IPS DF 19.7 (cell line): Measurements from ENCODE around the gene LRRC8C.

Source experiments
- DNase-seq: peaks from one replicate; pipeline ENCODE4 v3.0.0-alpha.2; 2013; ENCODE audit warnings: low read depth, low spot score

The LRRC8C gene

DNA sequence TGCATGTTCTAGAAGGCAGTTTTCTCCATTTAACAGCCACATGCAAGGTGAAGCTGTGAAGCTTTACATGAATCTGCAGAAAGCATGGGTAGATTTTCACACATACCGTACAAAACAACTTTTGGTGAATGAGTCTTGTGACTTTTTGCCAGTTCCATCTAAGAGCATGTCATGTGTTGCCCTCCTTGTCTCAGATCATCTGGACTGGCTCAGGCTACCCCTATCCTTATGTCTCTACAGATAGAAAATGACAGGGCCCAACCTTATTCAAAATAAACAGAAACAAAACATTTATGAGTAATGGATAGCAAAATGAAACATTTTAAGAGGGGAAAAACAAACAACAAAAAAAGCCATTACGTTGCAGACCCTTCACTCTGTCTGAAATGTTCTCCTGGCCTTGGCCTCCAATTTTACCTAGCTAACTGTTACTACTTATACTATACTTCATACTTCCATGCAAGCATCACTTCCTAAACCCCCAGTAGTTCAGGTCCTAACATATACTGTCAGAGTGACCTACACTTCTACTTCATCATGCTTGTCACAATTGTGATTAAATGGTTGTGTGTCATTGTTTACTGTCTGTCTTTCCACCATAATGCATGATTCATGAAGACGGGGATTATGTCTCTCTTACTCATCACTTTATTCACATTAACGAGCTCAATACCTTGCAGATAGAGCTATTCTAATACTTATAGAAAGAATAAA lies 39.0 kb downstream of the LRRC8C start:
- DNase-seq, result no peak

DNA sequence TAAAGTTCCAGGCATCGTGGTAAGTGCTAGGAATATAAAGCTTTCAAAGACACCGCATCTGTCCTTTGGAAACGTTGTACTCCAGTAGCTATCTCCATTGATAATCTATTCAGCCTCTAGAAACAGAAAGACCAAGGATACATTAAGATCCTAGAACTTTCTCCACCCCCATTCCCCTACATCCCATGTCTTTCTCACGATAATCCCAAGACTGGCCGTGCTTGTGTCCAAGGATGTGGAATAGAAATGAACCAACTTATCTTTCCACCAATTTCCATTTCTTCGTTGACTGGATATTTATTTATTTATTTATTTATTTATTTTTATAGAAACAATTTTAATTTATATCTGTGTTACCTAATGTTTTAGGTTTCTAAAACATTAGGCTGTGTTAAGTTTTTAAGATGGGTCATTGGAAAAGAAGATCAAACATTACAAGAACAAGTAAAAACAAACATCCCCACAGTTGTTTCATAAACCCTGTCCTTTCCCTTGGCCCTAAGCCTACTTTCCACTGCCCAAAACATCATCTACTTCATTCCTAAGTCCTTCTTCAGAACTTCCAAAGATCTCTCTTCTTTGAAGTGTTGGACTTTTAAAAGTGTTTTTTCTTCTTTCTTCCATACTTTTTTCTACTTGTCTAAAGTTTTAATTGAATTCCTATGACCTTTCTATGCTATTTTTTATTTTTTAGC lies 39.7 kb downstream of the LRRC8C start:
- DNase-seq, result no peak

DNA sequence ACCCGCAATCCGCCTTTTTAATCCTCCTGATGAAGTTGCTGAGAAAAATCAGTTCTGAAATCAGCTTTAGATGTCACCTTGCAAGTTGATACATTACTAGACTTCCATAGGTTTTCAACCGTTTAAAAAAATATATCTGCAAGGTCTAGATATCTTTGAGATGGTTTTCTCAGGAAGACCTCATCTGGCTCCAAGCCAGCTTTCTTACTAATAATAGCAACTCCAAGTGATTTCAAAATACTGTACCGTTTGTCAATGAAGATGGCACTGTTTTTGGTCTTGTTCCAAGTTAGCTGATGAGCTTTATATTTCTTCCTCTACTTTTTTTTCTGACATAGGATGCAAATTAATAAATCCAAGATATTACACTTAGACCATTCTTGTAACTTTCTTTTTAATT lies 40.3 kb downstream of the LRRC8C start:
- no peak for DNase-seq

DNA sequence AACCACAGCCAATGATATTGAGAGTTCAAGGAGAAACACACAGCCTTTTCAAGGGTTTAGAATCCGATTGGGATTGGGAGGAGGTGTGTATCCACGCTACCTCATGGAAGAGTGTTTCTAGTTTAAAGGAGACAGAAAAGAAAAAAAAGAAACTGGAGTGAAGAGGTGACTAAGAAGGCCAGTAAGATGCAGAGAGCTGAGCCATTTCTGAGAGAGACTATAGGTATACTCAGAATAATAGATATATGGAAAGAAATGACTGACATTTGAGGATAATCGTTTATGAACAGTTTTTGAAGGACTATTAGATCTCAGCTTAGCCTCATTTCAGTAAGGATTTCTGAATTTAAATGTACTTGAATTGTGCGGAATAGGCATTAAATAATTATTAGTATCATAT lies 42.8 kb downstream of the LRRC8C start:
- no peak for DNase-seq

DNA sequence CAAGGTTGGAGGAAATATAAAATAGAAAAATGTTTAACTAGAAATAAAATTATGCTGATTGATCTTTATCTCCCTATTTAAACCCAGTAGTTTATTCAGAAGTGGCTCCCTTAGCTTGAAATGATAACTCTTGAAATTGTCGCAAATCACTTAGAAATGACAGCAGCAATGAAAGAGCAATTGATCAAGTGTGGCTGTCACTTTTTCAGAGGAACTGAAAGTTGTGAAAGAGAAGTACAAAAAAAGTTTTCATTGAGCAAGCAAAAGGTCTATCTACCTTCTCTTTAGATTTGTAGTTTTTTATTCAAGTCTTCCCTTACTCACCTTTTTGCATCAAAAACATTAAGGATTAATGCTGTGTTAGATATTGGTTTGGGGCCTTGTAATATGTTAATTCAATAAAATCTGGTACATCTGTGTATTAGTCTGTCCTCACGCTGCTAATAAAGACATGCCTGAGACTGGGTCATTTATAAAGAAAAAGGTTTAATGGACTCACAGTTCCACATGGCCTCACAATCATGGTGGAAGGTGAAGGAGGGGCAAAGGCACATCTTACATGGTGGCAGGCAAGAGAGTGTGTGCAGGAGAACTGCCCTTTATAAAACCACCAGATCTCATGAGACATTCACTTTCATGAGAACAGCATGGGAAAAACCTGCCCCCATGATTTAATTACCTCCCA lies 48.3 kb downstream of the LRRC8C start:
- no peak for DNase-seq

DNA sequence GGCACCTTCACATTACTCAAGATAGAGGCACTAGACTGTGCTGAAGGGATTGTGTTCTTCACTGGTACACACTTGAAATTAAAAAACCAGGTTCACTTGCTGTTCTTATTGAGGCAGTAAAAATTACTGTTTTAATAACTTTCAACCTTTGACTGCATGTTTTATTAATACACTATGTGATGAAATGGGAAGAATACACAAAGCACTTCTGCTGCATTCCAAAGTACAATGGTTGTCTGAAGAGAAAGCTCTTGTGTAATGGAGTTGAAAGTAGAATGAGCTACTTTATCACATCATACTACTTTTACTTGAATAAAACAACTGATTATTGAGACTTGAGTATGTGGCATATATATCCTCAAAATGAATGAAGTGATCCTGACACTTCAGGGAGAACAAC lies 49.7 kb downstream of the LRRC8C start:
- no peak for DNase-seq

DNA sequence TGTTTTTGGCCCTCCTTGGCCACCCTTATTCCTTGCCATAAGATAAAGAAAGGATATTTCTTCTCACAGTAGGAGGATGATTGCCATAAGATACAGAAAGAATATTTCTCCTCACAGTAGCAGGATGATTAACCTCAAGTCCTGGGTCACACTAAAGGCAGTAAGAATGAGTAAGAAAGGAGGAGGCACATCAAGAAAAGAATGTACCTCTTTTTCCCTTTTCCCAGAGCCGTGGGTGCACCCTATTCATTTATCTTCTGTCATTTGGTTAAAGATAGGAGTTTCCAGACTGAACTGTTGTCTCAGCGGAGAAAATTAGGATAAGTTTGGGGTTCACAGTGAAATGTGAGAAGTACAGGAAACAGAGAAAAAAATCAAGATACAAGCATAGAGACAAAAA lies 52.5 kb downstream of the LRRC8C start:
- no peak for DNase-seq

DNA sequence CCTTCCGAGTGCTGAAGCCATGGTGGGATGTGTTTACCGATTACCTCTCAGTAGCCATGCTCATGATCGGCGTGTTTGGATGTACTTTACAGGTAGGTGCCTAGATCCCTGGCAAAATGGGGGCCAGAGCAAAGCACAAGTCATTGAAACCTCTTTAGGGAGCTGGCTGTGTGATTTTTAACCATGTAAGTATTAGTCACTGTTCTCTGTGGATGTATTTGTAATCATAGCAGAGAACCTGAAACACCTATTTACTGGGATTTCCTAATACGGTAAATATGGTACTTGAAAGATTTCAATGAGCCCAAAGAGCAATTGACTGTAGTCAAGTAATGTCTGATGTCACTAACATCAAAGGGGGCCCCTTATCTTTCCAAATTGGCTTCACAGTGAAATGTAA lies 53.6 kb downstream of the LRRC8C start:
- no peak for DNase-seq

DNA sequence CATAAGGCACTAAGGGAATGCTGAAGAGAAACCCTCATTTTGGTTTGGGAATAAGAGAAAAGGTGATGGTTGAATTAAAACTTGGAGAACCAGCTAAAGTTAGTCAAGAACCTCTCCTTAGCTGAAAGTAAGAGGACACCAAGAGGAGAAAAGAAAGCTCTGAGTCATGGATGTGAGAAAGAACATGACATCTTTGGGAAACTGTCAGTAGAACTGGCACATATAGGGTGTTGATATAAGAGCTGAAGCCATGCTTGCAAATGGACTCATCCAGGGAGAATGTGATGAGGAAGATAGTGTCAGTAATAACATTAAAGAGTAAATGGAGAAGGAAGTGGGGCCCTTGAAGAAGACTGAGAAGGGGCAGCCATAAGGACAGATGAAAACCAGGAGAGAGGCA lies 54.3 kb downstream of the LRRC8C start:
- no peak for DNase-seq

DNA sequence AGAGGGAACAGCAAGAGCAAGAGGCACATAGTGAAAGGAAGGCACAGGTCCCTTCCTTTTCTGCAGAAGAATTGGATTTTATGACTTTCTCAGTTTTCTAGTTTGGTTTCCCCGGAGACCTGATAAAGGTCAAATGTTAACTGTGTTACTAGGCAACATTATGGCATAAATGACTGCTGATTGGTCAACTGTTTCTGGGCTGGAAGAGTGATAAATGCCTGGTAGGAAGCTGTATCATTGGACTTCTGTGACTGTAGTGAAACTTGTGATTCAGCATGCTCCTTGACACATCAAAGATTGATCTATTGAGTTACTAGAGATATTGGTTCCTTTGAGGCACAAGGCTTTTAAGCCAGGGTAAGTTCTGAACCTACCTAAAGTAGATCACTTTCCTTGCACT lies 55.7 kb downstream of the LRRC8C start:
- no peak for DNase-seq

DNA sequence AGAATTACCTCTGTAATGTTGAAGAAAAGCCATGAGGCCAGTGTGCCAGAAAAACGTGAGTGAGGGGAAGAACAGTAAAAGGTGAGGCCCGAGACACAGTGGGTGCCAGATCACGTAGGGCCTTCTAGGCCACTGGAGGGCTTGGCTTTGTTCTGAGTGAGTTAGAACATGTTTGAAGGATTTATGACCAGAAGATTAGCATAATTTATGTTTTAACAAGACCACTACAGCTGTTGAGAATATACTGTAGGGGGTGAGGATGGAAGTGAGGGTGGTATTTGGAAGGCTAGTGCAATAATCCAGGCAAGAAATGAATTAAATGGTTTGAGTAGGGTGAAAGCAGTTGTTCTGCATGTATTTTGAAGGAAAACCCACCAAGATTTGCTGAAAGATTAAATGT lies 56.3 kb downstream of the LRRC8C start:
- no peak for DNase-seq

DNA sequence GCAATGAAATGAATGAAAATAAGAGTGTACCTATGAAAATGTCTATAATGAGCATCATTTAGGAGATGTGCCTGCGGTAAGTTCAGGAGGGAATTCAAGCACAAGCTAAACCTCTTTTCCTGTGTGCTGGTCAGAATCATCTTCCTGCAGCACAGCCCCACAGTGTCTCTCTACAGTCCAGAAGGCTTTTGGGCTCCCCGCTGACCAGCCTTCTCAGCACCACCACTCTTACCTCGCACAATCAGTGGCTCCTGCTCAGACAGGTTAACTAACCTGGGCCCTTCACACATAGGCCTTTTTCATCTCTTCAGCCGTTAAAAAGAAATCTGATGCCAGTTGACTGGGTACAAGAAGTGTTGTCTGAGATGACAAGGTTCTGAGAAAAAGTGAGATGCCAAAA lies 57.7 kb downstream of the LRRC8C start:
- DNase-seq, result no peak

DNA sequence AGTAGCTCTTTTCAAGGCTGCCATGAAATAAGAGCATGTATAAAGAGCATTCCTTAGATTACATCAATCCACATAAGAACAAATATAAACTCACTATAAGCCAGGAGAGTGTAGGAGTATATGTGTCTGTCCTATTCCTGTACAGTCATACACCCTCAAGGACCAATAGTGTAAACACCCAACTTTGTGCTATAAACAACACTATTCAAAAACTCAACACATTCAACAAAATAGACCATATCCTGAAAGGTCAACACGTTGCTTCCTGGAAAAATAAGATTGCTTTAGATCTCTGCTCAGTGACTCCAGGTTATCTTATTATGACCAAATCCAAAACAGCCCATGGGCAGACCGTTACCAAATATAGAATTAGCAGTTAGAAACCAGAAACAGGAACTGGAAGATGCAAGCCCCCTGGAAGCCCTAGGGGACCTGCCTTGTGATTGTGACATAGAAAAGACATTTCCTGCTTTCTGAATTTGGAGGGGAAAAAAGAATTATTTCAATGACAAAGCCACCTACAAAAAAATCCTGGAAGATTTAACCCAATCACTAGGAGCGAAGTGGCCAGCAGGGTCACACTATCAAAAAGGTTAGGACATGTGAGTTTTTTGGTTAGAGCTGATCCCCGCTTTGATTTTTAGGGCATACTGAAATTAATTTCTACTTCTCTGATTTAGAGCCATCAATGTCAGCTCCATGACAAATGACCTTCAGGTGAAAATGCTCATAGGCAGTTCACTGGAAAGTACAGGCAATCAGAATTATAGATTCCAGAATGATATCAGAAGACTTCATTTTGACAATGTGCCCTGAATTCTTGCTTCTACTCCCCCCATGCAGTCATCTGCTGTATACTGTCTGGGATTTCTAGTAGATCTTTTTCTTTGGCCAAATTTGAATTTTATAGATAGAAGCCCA lies 59.9 kb downstream of the LRRC8C start:
- DNase-seq, result no peak

DNA sequence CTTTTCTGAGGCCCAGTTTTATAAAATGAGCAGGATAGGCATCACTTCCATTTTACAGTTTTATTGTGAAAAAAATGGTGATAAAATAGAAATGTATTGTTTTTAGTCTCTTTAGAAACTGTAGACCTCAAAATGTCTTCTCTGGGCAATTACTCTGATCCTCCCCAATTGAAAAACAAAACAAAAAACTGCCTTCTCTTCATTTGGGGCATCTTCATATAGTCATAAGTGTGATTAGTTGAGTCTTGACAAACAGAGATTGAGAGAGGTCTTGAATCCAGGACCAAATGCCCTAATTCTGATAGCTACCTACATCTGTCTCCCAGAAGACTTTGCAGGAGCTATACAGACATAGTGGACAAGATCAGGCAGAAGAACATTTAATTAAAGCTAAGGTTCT lies 62.9 kb downstream of the LRRC8C start:
- DNase-seq, result no peak

DNA sequence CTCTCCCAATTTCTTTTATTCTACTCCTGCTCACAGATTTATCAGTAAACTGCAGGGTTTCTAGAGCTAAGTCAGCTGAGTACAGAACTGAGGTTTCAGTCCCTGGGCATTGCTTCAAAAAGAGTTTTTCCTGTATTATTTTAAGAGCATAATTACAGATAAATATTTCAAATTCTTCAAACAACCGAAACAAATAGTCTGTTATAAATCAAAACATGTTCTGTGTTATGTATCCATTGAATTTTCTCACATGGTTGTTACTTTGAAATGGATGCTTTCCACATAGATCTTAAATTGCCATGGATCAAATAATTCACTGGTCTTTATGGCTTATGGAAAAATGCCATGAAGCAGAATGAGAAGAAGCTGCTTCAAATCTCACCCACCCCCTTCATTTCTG lies 64.5 kb downstream of the LRRC8C start:
- no peak for DNase-seq

DNA sequence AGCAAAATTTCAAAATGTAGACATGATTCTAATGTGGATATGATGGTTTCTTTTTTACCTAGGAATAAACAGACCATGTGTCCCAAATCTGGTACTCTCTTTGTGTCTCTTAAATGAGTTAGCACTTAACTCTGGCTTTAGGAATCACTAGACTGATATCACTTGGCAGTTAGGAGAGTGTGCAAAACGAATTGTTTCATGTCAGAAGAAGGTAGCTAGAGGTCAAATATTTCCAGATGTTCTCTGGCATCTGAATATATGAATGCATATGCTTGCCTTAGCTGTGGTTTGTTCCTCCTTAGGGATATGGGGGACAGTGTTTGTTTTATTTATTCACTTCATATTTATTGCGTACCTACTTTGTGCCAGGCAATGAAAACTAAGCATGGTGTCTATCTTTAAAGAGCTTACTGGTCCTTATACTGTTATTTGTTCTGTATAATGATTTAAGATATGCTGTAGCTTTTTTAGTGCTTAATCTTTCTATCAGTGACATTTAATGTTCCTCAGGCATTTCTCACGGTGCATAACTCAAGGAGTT lies 65.2 kb downstream of the LRRC8C start:
- DNase-seq, result no peak

DNA sequence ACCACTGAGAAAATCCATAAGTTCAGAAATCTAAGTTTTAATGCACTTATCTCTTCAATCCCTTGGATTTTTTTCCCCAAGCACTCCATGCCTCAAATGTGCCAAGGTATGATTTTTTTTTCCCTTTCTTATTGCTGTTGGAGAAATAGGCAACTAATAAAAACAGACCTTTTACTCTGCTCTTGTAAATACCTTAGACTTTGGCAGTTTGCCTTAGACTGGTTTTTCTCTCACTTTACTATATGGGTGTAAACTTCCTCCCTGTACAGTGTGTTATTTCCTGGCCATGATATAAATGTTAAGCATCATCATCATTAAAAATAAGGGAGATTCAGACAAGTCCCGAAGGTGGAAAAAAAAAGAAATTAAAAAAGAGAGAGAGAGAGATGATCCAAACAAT lies 65.7 kb downstream of the LRRC8C start:
- DNase-seq, result no peak

DNA sequence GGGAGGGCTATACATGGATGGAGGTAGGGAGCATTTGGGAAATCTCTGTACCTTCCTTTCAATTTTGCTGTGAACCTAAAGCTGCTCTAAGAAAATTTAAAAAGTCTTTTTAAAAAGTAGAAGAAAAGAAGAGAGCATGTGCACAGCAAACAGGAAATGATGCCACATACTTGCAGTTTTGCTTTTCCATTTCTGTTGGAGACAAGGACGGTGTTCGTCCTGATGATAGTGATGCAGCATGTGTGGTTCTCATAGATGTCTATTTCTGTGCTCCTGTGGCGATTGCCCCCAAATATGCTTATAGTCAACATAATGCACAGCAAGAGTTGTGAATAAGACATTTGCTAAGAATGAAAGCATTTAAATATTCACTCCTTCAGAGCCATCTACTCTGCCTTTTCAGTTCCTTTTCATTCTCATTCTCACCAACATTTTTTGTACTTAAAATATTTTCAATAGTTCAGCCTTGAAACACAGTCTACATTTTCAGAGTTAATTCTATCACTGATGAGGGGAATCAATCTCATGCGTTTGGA lies 66.6 kb downstream of the LRRC8C start:
- no peak for DNase-seq

DNA sequence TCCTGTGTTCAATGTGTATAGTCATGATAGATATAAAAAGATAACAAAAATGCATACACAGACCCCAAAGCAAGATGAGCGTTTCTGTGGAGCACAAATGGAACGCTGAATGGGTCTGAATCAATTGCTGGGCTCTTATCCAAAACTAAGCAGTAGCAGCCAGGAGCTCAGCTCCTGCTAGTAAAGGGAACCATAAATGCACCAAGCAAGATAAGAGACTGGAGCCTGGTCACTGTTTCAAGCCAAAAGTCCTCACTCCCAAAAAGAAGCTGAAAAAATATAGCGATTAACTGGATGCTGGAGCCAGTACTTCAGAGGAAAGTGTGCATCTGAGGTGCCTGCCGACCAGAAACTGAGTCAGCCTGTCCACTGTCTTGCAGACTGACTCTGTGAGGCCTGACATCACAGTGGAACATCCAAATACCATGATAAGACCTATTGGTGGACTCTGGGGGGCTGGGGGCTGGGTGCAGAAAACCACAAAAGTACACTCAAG lies 68.9 kb downstream of the LRRC8C start:
- no peak for DNase-seq

DNA sequence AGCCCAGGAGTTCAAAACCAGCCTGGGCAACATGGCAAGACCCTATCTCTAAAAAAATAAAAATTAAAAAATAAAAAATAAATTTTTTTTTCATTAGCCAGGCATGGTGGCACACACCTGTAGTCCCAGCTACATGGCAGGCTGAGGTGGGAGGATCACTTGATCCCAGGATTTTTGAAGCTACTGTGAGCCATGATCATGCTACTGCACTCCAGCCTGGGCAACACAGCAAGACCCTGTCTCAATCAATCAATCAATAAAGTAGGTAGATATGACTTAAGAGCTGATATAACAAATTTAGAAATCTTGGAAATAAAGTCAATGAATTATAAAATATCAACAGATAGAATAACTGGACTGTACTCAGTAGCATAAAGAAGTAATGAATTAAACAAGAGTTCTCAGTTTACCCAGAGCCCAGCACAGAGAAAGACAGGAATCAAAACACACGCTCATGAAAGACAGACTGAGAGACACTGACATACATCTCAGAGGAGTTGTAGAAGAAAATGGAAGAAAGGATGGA lies 69.7 kb downstream of the LRRC8C start:
- DNase-seq, result no peak

DNA sequence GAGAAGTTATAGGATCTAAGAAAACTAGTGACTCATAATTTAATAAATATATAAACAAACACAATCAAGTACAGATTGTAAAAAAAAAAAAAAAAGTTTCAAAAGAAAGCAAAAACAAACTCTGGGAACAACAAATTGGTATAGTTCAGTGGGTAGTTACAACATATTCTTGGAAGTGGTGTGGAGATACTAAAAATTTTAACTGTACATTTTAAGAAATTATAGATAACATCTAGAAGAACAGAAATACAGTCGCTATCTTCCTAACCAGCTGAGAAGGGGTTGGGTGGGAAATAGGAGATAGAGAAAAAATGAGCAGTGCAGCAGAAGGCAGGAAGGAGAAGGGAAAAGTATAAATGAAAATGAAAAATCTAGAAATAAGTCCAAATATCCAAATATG lies 70.5 kb downstream of the LRRC8C start:
- DNase-seq, result no peak
